Hematopoietic multipotent progenitor cell treated with erythropoietin and hydrocortisone succinate and interleukin-3 and kit ligand, for 8 days (in vitro differentiated cells): ENCODE data around the gene MAP3K5.
A peak's percentile ranks its signal among the peaks of the same experiment; 100 is the strongest.
"Not testable (repeated sequence)": the region's sequence is repeated elsewhere in the genome, so short reads cannot be mapped to it uniquely, and the experiment has no call there.

Experiments
- DNase-seq: peaks from one replicate; pipeline ENCODE4 v3.0.0-alpha.2; 2015

The MAP3K5 gene

DNA sequence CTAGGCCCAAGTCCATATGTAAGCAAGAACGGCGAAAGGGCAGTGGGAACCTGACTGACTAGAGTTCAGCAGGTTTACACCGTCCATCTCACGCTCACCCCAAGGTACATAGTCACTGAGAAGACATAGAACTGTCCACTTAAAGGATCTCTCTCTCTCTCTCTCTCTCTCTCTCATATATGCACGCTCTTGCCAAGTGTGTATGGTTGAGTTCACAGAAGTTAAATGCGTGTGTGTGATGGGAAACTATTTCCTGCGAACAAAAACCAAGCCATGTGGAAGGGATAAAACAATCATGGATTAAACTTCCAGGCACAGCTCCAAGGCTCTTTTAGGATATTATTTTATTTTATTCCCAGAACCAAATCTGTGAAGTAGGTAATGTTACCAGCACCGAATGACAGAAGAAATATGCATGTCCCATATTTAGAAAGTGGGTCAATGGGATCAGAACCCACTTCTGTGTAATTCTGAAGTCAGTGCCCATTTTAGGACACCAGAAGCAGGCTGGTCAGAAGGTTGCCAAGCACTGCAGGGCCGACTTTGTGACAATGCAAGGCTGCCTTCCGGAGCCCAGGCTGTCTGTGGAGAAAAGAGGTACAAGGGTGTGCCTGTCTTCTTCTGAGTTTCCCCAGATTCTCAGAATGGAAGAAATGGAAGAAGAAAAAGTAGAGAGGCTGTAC, 192.8 kb downstream of the MAP3K5 start:
- DNase-seq: no peak

DNA sequence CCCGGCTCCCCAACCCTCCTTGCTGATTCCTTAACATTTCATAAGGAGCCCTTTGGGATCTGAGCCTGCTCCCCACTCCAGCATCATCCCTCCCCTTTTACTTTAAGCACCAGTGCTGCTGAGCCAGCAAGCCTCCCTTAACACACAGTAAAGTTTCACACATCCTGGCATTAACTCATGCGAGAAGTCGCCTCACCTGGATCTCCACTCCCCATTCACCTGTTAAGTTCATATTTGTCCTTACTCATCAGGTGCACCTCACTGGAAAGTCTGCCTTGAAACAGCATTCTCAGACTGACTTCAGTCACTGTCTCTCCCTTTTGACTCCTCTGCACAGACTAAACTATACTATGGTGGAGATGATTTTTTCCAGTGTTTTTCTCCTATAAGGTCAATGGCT, 194.2 kb downstream of the MAP3K5 start:
- no peak for DNase-seq

GRCh38 chr6:136594671-136595070, 197.6 kb downstream of the MAP3K5 start:
- no peak for DNase-seq

- DNase-seq: peak; percentile 69
Measured at GRCh38 chr6:136593748-136594490, 198.4 kb downstream of the MAP3K5 start.

GRCh38 chr6:136592930-136593673, 199.2 kb downstream of the MAP3K5 start:
- DNase-seq: no peak

DNA sequence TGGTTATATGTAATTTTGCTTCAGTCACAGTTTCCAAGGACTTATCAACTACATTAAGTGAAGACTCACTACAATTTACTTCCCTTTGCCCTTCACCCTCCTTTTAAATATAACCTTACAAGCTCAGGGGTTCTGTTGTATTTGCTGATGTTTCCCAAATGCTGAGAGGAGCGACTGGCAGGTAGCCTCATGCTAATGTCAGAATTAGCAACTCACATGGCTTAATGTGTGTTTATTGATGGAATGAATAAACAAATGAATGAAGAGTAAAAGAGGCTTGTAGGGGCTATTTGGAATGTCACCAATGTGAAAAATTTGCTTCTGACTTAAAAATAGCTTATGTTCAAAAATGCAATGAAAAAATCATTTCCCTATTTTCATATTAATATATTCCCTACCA, 200.7 kb downstream of the MAP3K5 start:
- no peak for DNase-seq

DNA sequence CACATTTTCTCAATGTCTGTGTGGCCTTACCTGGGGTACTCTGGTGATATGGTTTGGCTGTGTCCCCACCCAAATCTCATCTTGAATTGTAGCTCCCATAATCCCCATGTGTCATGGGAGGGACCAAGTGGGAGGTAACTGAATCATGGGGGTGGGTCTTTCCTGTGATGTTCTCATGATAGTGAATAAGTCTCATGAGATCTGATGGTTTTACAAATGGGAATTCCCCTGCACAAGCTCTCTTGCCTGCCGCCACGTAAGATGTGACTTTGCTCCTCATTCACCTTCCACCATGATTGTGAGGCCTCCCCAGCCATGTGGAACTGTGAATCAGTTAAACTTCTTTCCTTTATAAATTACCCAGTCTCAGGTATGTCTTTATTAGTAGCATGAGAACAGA, 201.4 kb downstream of the MAP3K5 start:
- not testable (repeated sequence) for DNase-seq

DNA sequence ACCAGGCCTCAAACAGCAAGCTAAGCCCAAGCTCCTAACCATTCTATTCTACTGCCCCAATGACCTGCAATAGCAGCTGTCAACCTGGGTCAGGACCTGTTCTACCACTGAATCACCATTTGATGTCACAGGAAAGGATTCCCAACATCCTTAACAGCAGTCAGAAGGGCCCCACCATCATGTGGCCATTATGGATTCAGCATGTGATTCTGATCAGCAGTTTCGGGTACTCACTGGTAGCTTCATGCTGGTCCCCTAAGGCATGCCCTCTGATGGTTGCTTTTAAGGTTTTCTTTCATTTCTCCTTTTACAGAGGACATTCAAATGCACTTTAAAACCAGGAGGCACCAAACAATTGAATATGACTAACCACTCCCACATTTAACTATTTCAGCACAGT, 204.8 kb downstream of the MAP3K5 start:
- DNase-seq: no peak

GRCh38 chr6:136586295-136586694, 206.0 kb downstream of the MAP3K5 start:
- DNase-seq: no peak

GRCh38 chr6:136585523-136585922, 206.8 kb downstream of the MAP3K5 start:
- not testable (repeated sequence) for DNase-seq

DNA sequence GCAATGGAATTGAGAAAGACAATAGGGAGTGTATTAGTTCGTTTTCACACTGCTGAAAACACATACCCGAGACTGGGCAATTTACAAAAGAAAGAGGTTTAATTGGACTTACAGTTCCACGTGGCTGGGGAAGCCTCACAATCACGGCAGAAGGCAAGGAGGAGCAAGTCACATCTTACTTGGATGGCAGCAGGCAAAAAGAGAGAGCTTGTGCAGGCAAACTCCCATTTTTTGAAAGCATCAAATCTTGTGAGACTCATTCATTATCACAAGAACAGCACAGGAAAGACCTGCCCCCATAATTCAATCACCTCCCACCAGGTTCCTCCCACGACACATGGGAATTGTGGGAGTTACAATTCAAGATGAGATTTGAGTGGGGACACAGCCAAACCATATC, 208.0 kb downstream of the MAP3K5 start:
- not testable (repeated sequence) for DNase-seq

- DNase-seq: peak; percentile 61
Measured at GRCh38 chr6:136582711-136583471, 209.4 kb downstream of the MAP3K5 start.

DNA sequence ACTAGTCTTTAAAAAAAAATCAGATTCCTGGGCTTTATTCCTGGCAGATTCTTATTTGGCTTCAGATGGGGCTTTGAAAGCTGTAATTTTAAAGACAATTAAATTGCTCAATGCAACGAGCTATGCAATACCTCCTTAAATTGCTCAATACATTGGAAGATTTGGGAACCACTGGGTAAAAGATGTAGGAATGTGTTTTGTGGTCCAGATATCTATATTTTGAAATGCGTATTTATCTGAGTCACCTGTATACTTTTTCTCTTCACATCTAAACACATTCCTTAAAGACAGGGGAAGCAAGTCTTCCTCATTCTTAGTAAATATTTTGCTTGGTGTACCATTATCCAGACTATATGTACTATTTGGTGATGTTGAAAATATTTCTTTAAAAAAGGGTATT, 212.5 kb downstream of the MAP3K5 start:
- DNase-seq: no peak

GRCh38 chr6:136576821-136577220, 215.5 kb downstream of the MAP3K5 start:
- no peak for DNase-seq

DNA sequence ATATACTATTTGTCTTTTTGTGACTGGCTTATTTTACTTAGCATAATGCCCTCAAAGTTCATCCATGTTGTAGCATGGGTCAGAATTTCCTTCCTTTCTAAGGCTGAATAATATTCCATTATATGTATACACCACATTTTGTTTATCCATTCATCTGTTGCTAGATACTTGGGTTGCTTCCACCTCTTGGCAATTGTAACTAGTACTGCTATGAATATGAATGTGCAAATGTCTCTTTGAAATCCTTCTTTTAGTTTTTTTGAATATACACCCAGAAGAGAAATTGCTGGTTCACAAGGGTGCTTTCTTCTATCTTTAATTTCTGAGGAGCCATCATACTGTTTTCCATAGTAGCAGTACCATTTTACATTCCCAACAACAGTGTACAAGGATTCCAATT, 220.8 kb downstream of the MAP3K5 start:
- no peak for DNase-seq

GRCh38 chr6:136571065-136571464, 221.2 kb downstream of the MAP3K5 start:
- DNase-seq: no peak

GRCh38 chr6:136568129-136568528, 224.1 kb downstream of the MAP3K5 start:
- DNase-seq: no peak

DNA sequence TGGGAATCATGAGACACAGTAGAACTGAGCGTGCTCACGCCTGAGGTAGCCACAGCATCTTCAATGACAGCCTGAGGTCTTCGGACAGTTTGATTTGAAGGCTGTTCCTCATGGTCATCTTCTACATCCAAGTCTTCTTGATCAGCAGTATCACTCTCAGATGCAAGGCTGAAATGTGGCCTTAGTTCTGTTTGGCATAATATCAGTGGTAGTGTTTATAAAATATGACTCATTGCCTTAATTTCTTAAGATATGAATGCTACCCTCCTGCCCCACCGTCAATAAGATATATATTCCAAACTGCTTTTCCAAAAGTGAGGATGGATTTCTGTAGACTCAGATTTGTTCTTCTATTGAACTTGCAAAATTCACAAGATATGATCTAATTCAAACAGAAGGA, 224.6 kb downstream of the MAP3K5 start:
- DNase-seq: no peak

- no peak for DNase-seq
Measured at GRCh38 chr6:136566851-136567250, 225.4 kb downstream of the MAP3K5 start.

- DNase-seq: no peak
Measured at GRCh38 chr6:136566007-136566487, 226.2 kb downstream of the MAP3K5 start.

DNA sequence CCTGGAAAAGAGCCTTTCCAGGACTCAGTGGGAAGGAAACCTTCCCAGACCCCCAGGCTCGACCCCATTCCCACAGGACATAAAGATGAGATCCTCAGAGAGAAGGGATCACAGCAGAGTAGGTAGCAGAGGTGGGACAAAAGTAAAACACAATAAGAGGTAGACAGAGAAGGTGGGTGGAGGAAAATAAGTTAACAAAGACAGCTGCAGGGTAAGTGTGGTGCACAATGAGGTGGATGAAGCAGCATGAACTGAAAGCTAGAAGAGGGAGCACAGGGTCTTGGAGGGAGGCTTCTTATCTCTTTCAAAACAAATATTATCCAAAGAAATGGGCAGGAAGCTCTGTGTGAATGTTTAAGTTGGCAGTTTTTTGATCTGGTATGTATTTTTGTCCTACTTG, 228.1 kb downstream of the MAP3K5 start:
- no peak for DNase-seq

- DNase-seq: no peak
Measured at GRCh38 chr6:136563386-136564152, 228.7 kb downstream of the MAP3K5 start.
